NCI-H1436 (cell line): Measurements from ENCODE around the gene CAMTA2.

Experiments used
- DNase-seq: peaks from one replicate; lab custom pipeline; 2025; lab: John Stamatoyannopoulos, UW

Gene CAMTA2

DNA sequence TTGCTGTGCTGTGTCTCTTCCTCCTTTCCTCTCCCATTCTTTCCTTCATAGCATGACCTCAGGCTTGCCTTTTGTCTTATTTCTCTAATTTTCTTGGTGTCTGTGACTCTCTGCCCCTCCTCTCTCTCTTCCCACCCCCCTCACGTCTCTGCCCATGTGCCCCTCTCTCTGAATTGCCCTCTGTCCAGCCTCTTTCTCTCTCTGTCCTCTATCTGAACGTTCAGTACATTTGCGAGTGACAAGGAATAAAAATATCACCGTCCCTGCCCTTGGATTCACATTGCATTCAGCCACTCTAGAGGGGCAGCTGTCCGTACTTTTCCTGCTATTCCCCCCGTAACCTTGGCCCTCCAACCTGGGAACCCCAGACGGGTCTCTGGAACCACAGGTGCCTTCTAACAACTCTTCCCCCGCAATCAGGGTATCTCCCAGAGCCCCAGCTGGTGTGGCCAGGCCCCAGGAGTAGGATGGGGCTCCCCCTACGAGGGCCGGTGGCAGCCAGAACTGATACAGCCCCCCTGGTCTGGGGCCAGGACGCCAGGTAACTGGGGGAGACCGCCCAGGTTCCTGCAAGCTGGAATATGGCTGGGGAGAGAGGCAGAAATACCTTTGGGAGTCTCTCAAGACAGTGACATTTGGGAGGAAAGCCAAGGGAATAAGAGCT is 12.1 kb upstream of the CAMTA2 start:
- DNase-seq: no peak

DNA sequence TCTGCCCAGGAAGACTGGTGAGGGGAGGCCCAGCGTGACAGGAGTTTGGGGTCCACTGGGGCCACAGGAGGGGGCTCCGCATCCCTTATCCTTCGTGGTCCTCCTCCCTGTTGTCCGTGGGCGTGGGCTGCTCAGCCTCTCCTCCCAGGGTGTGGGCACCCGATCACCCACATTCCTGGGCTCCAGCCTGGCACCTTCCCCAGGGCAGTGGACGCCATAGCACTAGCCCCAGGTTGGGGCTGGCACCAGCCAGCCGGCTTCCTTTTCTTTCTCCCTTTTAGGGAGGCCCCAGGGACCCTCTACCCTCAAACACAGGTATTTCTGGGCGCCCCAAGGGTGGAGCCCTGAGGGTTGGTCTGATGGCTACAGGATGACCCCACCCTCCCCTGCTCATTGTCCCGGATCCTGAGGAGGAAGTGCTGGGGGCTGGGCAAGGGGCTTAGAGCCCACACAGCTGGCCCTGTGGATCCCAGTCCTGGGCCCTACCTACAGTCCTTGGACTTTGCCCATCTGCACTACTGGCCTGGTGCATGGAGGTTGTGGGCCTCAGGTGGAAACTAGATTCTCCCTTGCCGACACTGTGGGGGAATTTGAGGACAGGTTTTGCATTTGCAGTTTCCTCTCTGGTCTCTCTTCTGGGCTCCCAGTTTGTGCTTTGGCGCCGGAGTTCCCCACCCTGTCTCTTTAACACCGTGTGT is 11.4 kb upstream of the CAMTA2 start:
- no peak for DNase-seq

DNA sequence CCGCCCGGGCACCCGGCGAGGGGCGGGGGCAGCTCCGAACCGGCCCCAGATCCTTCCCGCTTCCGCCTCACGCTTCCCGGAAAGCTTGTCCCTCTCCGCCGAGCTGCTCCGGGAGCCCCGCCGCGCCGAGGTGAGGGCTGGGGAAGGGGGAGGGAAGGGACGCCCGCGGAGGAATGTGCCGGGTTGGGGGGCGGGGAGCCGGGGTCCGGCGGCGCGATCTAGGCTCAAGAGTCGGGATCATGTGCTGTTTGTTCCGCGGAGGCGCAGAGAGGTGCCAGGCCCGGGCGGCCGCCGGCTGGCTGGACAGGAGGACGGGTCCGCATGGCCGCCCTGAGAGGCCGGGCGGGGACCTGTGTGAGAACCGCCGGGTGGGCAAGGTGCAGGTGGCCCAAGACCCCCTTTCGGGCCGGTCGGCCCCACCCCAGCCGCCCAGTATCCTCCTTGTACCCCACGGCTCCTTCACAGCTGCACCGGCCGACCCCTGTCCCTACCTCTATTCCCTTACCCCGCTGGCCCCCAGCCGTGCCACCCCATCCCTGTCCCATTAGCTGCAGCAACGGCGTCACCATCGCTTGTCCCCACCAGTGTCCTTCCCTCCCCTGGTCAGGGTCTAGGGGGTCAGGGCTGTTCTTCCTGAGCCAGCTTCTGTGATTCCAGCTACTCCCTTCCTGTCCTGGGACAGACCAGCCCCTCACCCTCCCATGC is 10.7 kb upstream of the CAMTA2 start:
- no peak for DNase-seq

DNA sequence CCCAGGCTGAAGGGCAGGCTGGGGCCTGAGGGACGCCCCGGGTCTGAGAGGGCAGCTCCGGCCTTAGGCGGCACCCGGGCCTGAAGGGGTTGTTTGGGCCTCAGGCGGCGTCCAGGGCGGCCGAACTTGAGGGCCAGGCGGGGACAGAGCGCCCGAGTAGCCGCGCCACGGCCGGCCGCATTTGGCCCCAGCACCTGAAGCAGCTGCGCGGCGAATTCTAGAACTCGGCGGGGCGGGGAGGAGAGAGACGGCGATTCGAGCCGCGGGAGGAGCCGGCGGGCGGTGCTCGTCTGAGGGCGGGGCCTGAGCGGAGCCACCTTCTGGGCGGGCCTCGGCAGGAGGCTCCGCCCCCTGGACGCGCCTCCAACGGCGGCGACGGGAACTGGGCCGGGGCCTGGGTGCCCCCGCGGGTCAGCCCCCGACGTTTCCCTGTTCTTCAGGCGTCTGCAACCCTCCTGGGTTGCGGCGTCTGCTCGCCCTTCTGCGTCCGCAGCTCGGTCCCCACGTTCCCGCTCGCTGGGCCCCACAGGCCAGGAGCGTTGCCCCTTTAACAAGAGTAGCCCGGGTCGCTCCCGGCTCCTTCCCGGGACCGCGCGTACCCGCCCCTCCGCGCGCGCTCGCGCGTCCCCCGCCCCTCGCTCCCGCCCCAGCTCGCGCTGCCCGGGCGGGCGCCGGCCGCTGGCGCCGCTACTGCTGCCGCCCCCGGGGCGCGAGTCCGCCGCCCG is 10.0 kb upstream of the CAMTA2 start, which contains the start of the genes INCA1 and KIF1C:
Gene INCA1 (minus strand): TSS at position 221 of the 725 bp plus-strand sequence. CDS start 3,085 bp downstream, outside the sequence.
Gene KIF1C (plus strand): TSS at position 649 of the 725 bp plus-strand sequence. CDS start 2,297 bp downstream, outside the sequence.
- DNase-seq: peak; percentile 89

DNA sequence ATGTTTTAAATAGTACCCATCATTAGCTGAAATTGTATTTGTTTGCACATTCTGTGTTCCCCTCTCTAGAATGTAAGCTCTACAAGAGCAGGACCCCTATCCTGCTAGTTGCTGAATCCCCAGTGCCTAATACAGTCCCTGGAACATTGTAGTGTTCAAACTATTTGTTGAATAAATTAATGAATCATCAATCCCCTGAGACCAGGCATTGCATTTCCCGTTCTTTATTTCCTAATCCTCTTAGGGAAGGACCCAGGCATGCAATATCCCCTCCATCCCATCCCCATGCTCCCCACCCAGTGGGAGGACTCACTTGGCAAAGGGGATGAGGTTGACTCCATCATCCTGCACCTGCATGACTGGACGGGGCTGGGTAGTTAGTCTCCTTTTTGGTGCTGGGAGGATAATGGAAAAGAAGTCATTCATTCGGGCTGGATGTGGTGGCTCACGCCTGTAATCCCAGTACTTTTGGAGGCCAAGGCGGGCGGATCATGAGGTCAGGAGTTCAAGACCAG is 6.7 kb upstream of the CAMTA2 start:
- DNase-seq: no peak

DNA sequence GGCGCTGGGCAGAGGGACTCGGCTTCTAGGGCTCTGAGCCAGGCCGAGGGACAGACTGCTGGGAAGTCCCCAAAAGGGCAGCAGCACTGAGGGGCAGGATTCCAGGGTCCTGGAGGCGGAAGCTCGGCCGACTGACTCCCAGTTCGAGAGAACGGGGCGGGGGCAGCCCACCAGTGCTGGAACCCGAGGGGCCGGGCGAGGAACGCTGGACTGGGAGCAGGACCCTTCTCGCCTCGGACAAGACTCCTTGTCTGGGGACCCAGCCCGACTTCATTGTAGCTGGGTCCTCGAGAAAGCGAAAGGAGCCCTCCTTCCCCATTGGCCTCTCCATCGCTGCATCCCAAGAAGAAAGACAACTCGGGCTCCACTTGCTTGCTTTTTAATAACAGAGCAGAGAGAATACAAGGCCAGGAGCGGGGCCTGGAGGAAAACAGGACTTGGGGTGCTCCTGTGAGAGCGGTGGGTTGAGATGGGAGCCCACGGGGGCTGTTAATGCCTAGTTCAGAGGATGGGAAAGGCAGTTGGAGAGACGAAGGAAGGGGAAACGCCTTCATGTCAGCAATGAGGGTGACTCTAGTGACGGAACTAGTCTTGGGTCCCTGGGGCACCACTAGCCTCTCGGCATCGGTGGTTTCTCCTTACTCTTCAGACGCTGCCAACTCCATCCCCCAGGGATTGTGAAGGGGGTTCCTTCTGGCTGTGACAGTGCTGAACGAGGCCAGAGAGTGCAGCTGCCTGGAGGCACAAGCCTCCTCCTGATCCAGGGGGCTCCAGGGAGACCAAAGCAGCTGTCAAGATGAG is 492 bp upstream of the CAMTA2 start:
- peak; percentile 62 for DNase-seq

DNA sequence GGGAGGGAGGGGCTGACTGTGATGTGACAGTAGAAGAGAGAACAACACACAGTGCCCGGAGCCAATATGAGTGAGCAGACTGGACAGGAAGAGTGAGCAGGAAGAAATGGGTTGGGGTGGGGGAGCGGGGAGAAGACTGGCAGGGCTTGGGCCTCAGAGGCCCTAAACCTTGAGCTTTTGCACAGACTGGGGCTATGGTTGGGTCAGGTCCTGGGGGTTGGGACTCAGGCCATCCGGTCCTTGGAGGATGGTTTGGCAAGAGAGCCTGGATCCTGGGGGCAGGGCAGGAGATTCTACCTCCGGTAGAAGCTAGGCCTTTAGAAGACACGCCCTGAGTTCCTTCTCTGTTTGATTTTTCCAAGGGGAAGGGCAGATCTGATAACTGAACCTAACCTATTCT is 1.1 kb downstream of the CAMTA2 start:
- no peak for DNase-seq

DNA sequence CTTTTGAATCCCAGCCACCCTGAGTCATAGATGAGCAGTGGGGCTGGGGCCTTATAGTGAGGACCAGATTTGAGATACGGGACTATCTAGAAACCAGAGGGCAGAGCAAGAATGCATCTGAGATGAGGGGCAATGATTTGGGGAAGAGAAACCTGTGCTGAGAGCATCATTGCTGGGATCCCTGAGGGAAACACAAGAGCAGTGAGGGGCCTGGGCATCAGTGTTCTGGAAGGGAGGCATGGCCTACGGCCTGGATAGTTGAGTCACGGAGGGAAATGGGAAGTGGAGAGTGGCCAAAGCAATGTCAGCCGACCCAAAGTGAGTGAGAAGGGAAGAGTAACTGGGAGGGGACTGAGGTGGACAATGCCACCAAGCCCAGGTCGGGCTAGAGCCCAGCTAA is 5.2 kb downstream of the CAMTA2 start:
- no peak for DNase-seq

DNA sequence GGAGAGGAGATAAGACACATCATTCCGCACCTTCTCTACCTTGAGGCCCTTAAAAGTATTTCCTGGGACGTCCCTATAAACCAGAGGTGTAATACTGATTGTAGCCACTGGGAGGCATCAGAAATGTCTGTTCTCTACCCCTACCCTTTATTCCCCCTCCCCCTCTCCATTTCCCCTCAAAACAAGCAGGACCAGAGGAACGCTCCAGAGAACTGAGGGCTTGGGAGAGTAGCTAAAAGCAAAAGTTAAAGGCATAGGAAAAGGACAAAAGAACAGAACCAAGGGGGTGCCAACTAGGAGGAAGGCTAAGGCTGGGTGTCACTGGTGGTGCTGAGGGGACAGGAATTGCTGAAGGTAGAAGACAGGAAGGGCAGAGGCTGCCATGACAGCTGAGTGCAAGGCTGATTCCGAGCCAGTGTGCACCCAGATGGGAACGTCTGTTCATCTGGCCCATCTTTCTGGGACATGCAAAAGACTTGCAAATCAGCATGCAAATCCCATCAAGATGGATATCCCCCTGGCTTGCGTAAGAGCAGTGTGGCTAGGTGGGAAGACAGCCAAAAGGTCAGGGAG is 6.7 kb downstream of the CAMTA2 start:
- DNase-seq: peak; percentile 56

DNA sequence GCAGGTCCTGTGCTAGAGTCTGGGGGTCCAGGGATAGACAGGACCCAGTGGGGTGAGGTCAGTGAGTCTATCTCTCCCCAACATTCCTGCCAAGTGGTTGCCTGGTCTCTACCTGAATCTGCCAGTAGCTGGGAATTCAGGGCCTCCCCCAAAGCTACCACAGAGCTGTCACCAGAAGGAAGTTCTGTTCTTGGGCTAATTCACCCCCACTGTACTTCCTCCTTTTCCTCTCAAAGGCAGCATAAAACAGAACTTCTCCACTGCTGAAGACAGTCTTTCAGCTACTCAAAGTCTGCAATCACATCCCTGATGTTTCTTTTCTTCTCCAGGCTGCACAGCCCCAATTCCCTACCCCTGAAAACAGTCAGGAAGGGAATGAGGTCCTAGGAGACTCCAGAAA is 8.7 kb downstream of the CAMTA2 start:
- no peak for DNase-seq

DNA sequence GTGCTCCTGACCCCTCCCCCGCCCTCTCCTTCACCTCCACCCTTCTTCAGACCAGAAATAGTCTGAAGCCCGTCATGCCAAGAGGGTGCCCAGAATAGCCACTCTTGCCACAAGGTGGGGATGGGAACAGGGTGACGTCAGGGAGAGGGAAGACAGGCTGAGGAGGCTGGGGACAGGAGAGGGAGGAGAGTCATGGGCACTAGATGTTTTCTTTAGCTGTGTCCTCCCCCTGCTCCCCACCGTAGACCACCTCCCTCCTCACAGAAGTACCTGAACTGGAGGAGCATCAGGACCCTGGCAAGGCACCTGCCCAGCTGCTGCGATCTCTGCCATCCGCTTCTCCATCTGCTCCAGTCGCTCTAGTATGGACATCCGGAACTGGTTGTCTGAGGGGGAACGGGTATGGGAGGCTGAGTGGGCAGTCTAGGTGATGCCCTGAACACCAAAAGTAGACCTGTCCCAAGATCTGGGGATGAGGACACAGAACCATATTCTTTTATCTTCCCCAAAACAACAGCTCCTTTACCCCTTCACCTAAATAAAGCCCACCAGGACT is 13.3 kb downstream of the CAMTA2 start:
- DNase-seq: no peak

DNA sequence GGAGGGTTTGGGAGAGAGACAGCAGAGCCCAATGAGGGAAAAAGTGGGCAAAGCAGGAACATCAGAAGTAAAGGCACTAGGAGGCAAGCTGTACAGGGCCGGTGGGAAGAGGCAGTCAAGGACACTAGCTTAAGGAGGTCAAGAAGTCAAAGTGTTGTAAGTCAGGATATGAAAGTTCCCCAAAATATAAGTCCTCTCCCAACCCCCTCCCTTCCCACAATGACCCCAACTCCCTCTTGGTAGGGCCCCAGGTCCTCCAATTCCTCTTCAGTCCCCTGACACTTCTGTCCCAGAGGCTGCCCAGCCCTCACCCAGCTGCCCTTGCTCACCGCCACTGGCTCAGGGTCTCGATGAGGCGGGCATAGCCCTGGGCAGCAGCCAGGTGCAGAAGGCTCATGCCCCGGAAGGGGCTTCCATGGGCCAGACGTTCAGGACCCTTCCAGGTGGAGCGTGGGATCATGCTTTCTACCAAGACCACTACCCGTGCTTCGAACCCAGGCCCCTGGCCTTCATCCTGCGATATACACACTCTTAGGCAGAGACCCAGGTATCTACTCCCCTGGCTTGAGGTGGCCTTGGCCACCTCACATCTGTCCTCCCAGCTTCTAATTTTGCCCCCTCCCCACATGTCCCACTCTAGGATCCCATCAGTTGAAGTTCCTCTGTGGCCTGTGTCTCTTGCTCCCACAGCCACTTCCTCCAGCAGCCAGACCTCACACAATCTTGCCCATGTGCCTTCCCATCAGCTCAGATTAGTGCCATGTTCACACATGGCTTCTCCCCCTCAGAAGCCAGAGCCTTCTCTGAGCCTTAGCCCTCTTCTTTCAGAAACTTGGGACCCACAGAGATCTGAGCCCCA is 14.0 kb downstream of the CAMTA2 start:
- no peak for DNase-seq

DNA sequence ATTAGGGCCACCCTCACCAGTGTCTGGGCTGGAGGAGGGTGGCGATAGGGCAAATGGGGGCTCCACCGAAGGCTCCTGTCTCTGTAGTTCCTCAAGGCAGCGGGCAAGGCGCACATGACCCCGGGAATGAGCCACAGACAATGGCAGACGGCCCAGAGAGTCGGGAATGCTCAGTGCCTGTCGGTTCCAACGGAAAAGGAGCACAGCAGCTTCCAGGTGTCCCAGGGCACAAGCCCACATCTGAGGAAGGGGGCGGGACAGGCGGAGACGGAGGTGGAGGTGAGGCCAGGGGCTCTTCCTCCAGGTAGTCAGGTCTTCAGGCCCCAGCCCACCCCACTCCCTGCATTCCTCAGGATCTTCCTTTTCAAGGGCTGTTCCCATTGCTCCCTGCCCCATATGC is 14.7 kb downstream of the CAMTA2 start:
- DNase-seq: no peak

DNA sequence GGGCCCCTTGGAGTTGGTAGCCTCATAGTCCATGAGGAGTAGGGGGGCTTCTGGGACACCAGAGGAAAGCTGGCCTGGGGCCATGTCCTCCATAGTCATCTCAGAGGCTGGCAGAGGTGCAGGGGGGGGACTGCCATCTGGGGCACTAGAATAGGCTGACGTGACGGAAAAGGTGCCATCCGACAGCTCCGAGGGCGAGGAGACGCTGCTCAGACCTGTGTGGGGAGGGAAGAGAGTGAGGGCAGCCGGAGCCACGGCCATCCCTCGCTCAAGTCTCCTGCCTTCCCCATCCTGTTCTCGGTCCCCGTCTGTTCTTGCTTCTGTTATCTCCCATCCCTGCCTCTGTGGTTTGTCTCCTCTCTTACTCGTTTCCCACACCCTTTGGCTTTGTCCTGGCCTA is 15.2 kb downstream of the CAMTA2 start:
- DNase-seq: no peak

DNA sequence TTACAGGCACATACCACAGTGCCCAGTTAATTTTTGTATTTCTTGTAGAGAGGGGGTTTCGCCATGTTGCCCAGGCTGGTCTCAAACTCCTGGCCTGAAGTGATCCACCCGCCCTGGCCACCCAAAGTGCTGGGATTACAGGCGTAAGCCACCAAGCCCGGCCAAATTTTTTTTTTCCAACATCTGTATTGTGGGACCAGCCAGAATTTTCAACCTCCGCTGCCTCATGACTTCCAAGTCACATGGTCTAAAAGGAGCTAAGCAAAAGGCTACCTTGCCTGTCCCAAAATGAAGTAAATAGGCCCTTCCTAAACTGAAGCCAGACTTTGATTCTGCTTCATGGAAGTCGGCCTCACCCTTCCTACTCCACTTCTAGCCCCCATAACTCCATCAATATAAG is 15.6 kb downstream of the CAMTA2 start:
- no peak for DNase-seq

DNA sequence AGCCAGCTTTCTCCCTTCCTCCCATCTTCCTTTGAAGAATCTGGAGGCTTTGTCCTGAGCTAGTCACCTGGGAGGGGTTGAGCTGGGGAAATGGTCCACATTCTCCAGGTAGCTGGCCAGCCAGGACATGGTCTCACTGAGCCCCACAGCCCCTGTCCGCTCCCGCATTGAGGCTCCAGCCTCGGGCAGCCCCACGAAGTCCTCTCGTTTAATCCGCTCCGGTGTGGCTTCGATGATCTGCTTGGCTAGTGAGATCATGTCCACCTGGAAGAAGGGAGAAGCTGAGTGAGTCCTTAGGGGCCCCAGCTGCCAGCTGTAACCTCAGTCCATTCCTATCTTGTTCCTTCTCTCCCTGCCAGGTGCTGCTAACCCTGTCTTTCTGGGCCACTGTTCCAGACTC is 17.2 kb downstream of the CAMTA2 start:
- no peak for DNase-seq

DNA sequence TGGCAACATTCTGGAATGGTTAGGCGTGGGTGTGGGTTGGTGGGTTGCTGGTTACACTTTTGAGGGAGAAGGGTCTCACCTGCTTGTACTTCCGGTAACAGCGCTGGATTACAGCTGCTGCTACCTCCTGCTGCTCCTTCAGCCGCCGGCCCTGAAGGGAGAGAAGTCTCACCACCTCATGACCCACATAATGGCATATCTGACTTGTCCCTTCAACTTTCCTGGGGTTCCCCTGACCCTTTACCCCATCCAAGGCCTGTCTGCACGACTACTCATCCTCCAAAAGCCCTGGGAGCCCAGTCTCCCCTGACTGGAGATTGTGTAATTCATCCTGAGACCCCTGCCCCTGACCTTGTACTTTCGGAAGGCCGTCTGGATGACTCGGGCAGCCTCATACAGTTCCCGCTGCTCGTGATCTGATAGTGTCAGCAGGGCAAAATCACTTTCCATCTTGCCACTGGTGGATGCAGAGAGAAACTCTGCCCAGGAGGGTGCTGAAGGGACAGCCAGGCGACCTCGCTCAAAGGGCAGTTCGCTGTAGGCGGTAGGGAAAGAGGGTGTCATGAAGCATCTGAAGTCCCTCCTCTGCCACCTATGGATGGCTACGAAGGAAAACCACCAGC is 17.8 kb downstream of the CAMTA2 start:
- DNase-seq: no peak

DNA sequence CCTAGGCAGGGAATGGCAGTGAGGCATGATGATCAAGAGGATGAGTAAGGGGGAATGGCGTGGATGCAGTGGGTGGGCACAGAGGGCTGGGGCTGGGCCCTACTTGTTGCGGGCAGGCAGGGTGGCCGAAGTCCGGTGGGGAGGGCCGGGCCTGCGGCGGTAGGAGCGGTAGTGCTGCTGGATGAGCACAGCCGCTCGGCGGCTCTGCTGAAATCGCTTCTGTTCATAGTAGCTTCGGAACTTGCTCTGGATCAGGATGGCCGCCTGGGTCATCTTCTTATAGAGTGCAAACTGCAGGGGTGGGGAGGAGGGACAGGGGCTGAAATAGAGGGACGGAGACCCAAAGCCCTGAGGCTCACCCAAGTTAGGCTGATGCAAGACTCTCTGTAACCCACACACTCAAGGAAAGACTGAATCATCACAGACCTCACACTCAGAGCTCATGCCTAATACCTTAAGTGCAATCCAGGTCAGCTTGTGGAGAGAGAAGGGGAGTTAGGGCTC is 18.4 kb downstream of the CAMTA2 start:
- DNase-seq: no peak

DNA sequence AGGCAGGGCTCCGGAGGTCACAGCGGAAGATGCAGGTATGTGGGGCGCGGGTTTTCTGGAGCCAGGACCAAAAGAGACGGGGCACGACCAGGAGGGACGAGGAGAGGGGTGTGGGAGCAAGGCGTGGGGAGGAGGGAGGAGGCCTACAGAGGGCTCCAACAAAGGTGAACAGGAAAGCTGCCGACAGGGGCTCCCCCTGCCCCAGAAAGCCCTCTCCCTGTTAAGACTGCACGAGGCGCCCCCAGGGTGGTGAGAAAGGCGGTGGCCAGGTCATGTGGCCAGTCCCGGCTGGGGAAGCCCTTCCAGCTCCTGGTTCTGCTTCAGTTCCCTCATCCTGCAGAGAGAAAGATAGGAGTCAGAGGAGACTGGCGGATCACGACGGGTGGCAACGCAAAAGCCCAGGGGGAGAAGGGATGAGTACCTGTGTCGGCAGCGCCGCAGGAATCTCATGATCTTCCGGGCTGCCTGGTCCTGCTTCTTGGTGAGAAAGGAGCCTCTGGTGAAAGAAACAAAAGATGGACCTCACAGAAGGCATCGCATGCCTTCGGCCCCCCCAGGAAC is 18.9 kb downstream of the CAMTA2 start:
- no peak for DNase-seq
